ENCODE results near the gene LENG9. TPM values are rescaled to one million over a fixed set of nuclear protein-coding genes. Genes with fewer than 3 reads are reported as not detected.
"Not testable (repeated sequence)": the region's sequence is repeated elsewhere in the genome, so short reads cannot be mapped to it uniquely, and the experiment has no call there.

Gene LENG9
- total RNA-seq, 1 experiment from 2014 or later: 8.6 TPM

GRCh38 chr19:54482889-54483288 is 19.3 kb upstream of the LENG9 start:
- in situ Hi-C loops (cut with HindIII; ENCODE audit: low pct_unique_long_range_greater_than_20kb, low sequenced_read_pairs): no loop called here
- DNase-seq (ENCODE audit: low read depth): no peak

DNA sequence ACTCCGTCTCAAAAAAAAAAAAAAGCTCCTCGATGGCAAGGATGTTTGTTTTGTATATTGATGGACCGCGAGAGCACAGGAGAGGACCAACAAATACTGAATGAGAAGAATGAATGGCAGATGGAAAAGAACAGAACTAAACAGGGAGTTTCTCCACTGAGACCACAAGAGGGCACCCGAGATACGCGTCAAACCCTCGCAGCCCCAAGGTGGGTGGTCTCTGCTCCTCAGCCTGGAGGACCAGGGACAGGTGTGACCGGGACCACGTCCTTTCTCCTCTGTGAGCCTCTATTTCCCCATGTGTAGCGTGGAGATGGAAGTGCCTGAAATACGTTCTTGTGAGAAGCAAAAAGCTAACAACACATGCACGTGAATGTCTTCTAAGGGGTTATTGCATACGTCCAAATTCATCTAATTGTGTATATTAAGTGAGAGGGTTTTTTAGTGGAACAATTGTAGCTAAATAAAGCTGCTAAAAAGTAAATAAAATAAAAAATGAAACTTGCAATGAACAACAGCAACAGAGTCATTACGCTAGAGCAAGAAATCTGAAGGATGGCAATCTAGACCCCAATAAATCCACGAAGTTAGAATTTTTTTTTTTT is 17.9 kb upstream of the LENG9 start:
- in situ Hi-C loops (cut with HindIII; ENCODE audit: low pct_unique_long_range_greater_than_20kb, low sequenced_read_pairs): no loop called here
- DNase-seq (ENCODE audit: low read depth): peak; percentile 41

DNA sequence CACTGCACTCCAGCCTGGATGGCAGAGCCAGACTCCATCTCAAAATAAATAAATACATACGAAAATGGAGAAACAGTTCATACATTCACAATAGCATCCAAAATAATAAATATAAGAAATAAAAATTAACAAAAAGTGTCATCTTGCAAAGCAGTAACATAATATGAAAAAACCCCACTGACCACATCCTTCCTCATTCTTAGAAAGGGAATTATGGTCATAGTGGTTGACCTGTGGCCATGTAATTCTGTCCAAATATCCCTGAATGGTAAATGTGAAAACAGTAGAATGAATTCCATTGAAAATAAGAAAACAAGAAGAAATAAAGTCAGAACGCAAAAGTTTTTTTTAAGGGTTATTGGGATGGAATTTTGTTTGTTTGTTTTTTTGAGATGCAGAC is 16.5 kb upstream of the LENG9 start:
- in situ Hi-C loops (cut with HindIII; ENCODE audit: low pct_unique_long_range_greater_than_20kb, low sequenced_read_pairs): no loop called here
- DNase-seq (ENCODE audit: low read depth): no peak

- in situ Hi-C loops (cut with HindIII; ENCODE audit: low pct_unique_long_range_greater_than_20kb, low sequenced_read_pairs): no loop called here
Observed at GRCh38 chr19:54478677-54479266, 15.2 kb upstream of the LENG9 start.

DNA sequence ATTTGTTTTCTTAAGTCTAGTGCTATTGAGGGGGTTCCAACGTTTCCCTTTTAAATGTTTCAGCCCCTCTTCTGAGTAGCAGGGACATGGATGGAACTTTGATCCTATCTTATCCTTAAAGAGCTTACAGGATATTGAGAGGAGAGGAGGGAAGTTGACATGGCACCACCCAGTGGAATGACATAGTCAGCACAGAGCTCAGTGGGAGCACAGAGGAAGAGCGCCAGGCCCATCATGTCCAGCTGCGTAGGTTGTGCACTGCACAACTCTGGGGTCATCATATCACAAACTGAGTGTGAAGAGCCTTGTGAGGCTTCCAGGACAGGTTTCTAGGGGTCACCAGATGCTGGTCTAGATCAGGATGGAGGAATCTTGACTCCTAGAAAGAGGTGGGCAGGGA is 14.1 kb upstream of the LENG9 start:
- no peak for DNase-seq (ENCODE audit: low read depth)
- in situ Hi-C loops (cut with HindIII; ENCODE audit: low pct_unique_long_range_greater_than_20kb, low sequenced_read_pairs): no loop called here

More at GRCh38 chr19:54478677-54479266, 15.2 kb upstream of the LENG9 start:
- peak; percentile 30 for DNase-seq (ENCODE audit: low read depth)

DNA sequence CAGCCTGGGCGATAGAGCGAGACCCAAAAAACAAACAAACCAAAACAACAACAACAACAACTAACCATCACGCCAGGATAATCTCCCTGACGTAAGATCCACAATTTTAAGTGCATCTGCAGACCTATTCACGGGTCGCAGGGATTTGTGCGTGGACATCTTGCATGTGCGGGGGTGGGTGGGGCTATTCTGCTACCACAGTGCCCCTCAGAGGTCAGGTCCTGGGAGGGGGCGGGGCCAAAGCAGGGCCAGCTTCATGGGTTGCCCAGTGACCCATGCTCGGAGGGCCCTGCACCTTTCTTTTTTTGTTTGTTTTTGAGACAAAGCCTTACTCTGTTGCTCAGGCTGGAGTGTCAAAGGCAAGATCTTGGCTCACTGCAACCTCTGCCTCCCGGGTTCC is 12.1 kb upstream of the LENG9 start:
- in situ Hi-C loops (cut with HindIII; ENCODE audit: low pct_unique_long_range_greater_than_20kb, low sequenced_read_pairs): no loop called here

GRCh38 chr19:54473892-54474372 is 10.4 kb upstream of the LENG9 start:
- in situ Hi-C loops (cut with HindIII; ENCODE audit: low pct_unique_long_range_greater_than_20kb, low sequenced_read_pairs): no loop called here
- DNase-seq (ENCODE audit: low read depth): no peak

More for the DNA sequence above, 12.1 kb upstream of the LENG9 start:
- DNase-seq (ENCODE audit: low read depth): no peak

- DNase-seq (ENCODE audit: low read depth): no peak
- in situ Hi-C loops (cut with HindIII; ENCODE audit: low pct_unique_long_range_greater_than_20kb, low sequenced_read_pairs): no loop called here
Observed at GRCh38 chr19:54473071-54473891, 9.7 kb upstream of the LENG9 start, which contains the start of gene CDC42EP5. Gene CDC42EP5 (minus strand): TSS chr19:54473296. CDS start chr19:54465547, 7,749 bp downstream.

DNA sequence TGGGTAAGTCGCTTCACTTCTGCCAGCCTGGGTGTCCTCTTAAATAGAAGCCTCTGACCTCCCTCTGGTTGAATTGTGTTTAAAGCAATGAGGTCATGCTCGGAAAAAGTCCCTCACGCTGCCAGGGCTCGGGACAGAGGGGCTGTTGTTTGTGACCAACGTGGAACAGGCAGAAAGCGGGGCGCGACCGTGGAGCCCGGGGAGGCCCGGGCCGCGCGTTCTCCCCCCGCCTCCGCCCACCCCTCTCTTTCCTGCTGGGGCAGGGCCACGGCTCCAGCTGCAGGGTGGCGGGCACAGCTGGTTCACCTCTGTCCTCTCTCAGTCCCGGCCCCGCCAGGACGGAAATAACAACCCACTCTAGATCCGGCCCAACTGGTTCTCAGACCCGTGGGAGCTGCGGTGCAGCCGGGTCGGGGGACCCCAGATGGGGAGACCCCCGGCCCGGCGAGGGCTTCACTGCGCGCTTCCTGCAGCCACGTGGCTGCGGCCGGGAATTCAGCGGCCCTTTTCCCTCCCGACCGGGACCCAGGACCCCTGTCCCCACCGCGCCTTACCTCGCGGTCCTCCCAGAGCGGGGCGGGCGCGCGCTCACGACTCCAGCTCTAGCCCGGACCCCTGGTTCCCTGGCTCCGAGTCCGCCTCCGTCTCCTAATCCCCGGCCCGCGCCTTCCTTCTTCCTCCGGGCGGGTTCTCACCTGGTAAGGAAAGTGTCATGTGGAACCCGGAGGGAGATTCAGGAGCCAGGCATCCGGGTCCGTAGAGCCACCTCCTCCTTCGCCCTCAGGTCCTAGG is 7.6 kb upstream of the LENG9 start:
- in situ Hi-C loops (cut with HindIII; ENCODE audit: low pct_unique_long_range_greater_than_20kb, low sequenced_read_pairs): no loop called here
- no peak for DNase-seq (ENCODE audit: low read depth)

- DNase-seq (ENCODE audit: low read depth): no peak
- in situ Hi-C loops (cut with HindIII; ENCODE audit: low pct_unique_long_range_greater_than_20kb, low sequenced_read_pairs): no loop called here
Observed at GRCh38 chr19:54470276-54470887, 6.8 kb upstream of the LENG9 start.

GRCh38 chr19:54469496-54469934 is 5.9 kb upstream of the LENG9 start:
- in situ Hi-C loops (cut with HindIII; ENCODE audit: low pct_unique_long_range_greater_than_20kb, low sequenced_read_pairs): no loop called here

GRCh38 chr19:54466110-54466480 is 2.5 kb upstream of the LENG9 start:
- DNase-seq (ENCODE audit: low read depth); in situ Hi-C loops (cut with HindIII; ENCODE audit: low pct_unique_long_range_greater_than_20kb, low sequenced_read_pairs): not testable (repeated sequence)

More at GRCh38 chr19:54469496-54469934, 5.9 kb upstream of the LENG9 start:
- DNase-seq (ENCODE audit: low read depth): no peak

GRCh38 chr19:54465426-54466109 is 2.0 kb upstream of the LENG9 start:
- no peak for DNase-seq (ENCODE audit: low read depth)
- in situ Hi-C loops (cut with HindIII; ENCODE audit: low pct_unique_long_range_greater_than_20kb, low sequenced_read_pairs): no loop called here

GRCh38 chr19:54464630-54465425 is 1.2 kb upstream of the LENG9 start:
- in situ Hi-C loops (cut with HindIII; ENCODE audit: low pct_unique_long_range_greater_than_20kb, low sequenced_read_pairs): no loop called here
- peak; percentile 94 for DNase-seq (ENCODE audit: low read depth)

DNA sequence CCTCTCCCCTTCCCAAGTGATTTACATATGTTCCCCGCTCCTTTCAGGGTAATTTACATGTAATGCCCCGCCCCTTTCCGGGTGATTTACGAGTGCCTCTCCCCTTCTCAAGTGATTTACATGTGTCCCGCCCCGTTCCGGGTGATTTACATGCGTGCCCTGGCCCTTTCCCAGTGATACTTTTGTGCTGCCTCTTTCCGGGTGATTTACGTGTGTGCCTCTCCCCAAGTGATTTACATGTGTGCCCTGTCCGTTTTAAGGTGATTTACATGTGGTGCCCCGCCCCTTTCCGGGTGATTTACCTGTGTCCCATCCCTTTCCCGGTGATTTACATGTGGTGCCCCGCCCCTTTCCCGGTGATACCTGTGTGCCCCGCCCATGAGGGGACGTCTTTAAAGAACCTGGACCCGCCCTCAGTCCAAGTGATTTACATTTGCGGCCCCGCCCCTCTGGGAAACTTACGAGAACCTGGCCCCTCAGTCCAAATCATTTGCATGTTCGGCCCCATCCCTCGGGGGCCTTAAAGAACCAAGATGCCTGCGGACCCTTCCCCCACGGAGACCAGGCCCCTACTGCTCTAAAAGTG is 559 bp upstream of the LENG9 start:
- in situ Hi-C loops (cut with HindIII; ENCODE audit: low pct_unique_long_range_greater_than_20kb, low sequenced_read_pairs): no loop called here
- DNase-seq (ENCODE audit: low read depth): peak; percentile 100
